Panc1 (cell line): Measurements from ENCODE around the gene CFAP299. TPM values are rescaled to one million over a fixed set of nuclear protein-coding genes. Genes with fewer than 3 reads are reported as not detected.

Source experiments
- ATAC-seq: fragments of 200-7000 bp; cut with Tn5 transposase; 2 replicates; pipeline ENCODE4 v1.9.1; 2020; ENCODE audit warnings: mild to moderate bottlenecking, moderate library complexity
- BruUV-seq: library from RNA; stranded (reverse); fragments of 400-500 nt; replicated peaks from 2 replicates; lab custom pipeline; 2021; lab: Mats Ljungman, UMichigan
- CTCF ChIA-PET: fragments of 300-600 bp; sonication (Branson Sonifier 250); formaldehyde crosslinking; loops from one replicate; lab custom pipeline; 2022; ENCODE audit warnings: antibody characterized with exemption; lab: Charles Lee
- POLR2A ChIA-PET: fragments of 300-600 bp; sonication (Branson Sonifier 250); formaldehyde crosslinking; loops from one replicate; lab custom pipeline; 2022; ENCODE audit warnings: antibody characterized with exemption; lab: Charles Lee
- DNase-seq: peaks from one replicate; pipeline ENCODE4 v3.0.0-alpha.2; 2010; ENCODE audit warnings: low read depth, low spot score
- H3K27ac ChIP-seq: 2 replicates; pipeline ENCODE4 v1.5.1; 2011; ENCODE audit warnings: mild to moderate bottlenecking, low read length, inconsistent platforms
- H3K27me3 ChIP-seq: fragments of 200-500 bp; sonication (Bioruptor generic); 2 replicates; pipeline ENCODE4 v1.6.0; 2014; ENCODE audit warnings: low read length, inconsistent platforms; ENCODE audit not compliant: control insufficient read depth, insufficient read depth
- H3K36me3 ChIP-seq: fragments of 200-500 bp; sonication (Bioruptor generic); 2 replicates; pipeline ENCODE4 v1.5.1; 2014; ENCODE audit warnings: inconsistent platforms, mild to moderate bottlenecking, low read length, moderate library complexity; ENCODE audit not compliant: control insufficient read depth, insufficient read depth
- H3K4me1 ChIP-seq: 2 replicates; pipeline ENCODE4 v1.5.1; 2011; ENCODE audit warnings: inconsistent platforms, mild to moderate bottlenecking, low read length, moderate library complexity; ENCODE audit not compliant: control insufficient read depth, insufficient read depth
- H3K4me3 ChIP-seq, 2 experiments: 2 replicates each; pipeline ENCODE4 v1.5.1; 2011 to 2012; ENCODE audit warnings: low read depth in 2 of 2, low read length in 2 of 2, mild to moderate bottlenecking in 2 of 2, inconsistent platforms in 1 of 2, moderate library complexity in 1 of 2
- H3K9me3 ChIP-seq: fragments of 200-500 bp; sonication (Bioruptor generic); 2 replicates; pipeline ENCODE4 v1.5.1; 2014; ENCODE audit warnings: low read depth, mild to moderate bottlenecking, inconsistent platforms, low read length, moderate library complexity; ENCODE audit not compliant: control insufficient read depth, insufficient read depth
- CTCF ChIP-seq: fragments of 450-650 bp; IDR thresholded peaks from 2 replicates; pipeline ENCODE4 v1.5.1; 2017; ENCODE audit warnings: mild to moderate bottlenecking
- POLR2AphosphoS5 ChIP-seq: IDR thresholded peaks from 2 replicates; pipeline ENCODE4 v1.6.1; 2012; ENCODE audit warnings: mild to moderate bottlenecking, low read depth, low read length, moderate library complexity
- REST ChIP-seq, 2 experiments: IDR thresholded peaks; 2 replicates each; pipeline ENCODE4 v1.6.1; 2011 to 2012; ENCODE audit warnings: low read depth in 2 of 2, control low read depth in 1 of 2, low read length in 1 of 2, mild to moderate bottlenecking in 1 of 2, moderate library complexity in 1 of 2; ENCODE audit not compliant: insufficient read depth in 1 of 2
- SIN3A ChIP-seq: IDR thresholded peaks from 2 replicates; pipeline ENCODE4 v1.6.1; 2012; ENCODE audit warnings: low read depth, mild to moderate bottlenecking, low read length, moderate library complexity, borderline replicate concordance; ENCODE audit not compliant: insufficient read depth
- TCF7L2 ChIP-seq: IDR thresholded peaks from 2 replicates; pipeline ENCODE4 v1.6.1; 2011; ENCODE audit warnings: mild to moderate bottlenecking, low read depth, low read length, inconsistent platforms
- in situ Hi-C: cut with HindIII; loops from 2 replicates; pipeline ENCODE4 v1.10.0; 2016; ENCODE audit warnings: low sequenced_read_pairs, low pct_unique_long_range_greater_than_20kb
- intact Hi-C: fragments of 100-400 bp; cut with micrococcal nuclease; formaldehyde crosslinking; loops from one replicate; pipeline ENCODE4 v1.10.0; 2022; ENCODE audit not compliant: unreplicated experiment
- total RNA-seq: library from RNA; stranded (reverse); gene quantifications from one replicate; pipeline ENCODE4 v1.2.1, GENCODE V29; 2021; ENCODE audit not compliant: unreplicated experiment

The CFAP299 gene
- total RNA-seq, 1 experiment from 2014 or later: not detected

- Histone ChIP-seq H3K36me3 (no peaks in the 10 kb centered on the region), H3K4me3 (no peak overlapping the region), H3K4me1 (no peaks in the 10 kb centered on the region), H3K9me3 (no peaks in the 10 kb centered on the region), H3K27me3 (no peaks in the 10 kb centered on the region), H3K27ac (no peak overlapping the region)
- CTCF ChIA-PET: no interaction called here
- TF ChIP-seq POLR2AphosphoS5 (no peak), CTCF (no peak), REST (IDR thresholded peaks at IDR 0.05; ENCODE audit: insufficient read depth in 1 of 2, low read depth in 2 of 2, low read length in 1 of 2) (no peak), TCF7L2 (no peak), SIN3A (no peak)
- DNase-seq (no peak), ATAC-seq (no peak)
- POLR2A ChIA-PET: no interaction called here
- BruUV-seq: no TSS peak
- in situ Hi-C loops: no loop called here
- intact Hi-C loops: loop anchor here (5.0 kb wide), 1 partner anchor 99 kb away; no protein-coding TSS in a partner anchor
These were observed 14.2 kb upstream of the CFAP299 start for GRCh38 chr4:80321341-80321740.

GRCh38 chr4:80321776-80322175 lies 13.8 kb upstream of the CFAP299 start:
- no peaks in the 10 kb centered on the region for H3K36me3 ChIP-seq
- no peaks in the 10 kb centered on the region for H3K27me3 ChIP-seq
- no TSS peak for BruUV-seq
- no peaks in the 10 kb centered on the region for H3K9me3 ChIP-seq
- TF ChIP-seq REST (IDR thresholded peaks at IDR 0.05; ENCODE audit: insufficient read depth in 1 of 2, low read depth in 2 of 2, low read length in 1 of 2) (no peak), TCF7L2 (no peak), POLR2AphosphoS5 (no peak), CTCF (no peak), SIN3A (no peak)
- ChIA-PET POLR2A (no interaction called here), CTCF (no interaction called here)
- no peak for ATAC-seq
- in situ Hi-C loops (no loop called here), intact Hi-C loops (loop anchor here (5.0 kb wide), 1 partner anchor 99 kb away; no protein-coding TSS in a partner anchor)
- DNase-seq: no peak
- H3K27ac ChIP-seq: no peak overlapping the region
- no peak overlapping the region for H3K4me3 ChIP-seq
- no peaks in the 10 kb centered on the region for H3K4me1 ChIP-seq
